Coronary artery (tissue), 2 donors: ENCODE data around the gene LARGE2.
A peak's percentile ranks its signal among the peaks of the same experiment; 100 is the strongest.

Experiments used
- DNase-seq: peaks from one replicate; pipeline ENCODE4 v3.0.0-alpha.2; 2017; ENCODE audit warnings: low spot score
- H3K27ac ChIP-seq, 2 donors: fragments of 200-600 bp; sonication (generic); one replicate each; pipeline ENCODE4 v1.5.1; 2016 to 2019
- H3K4me3 ChIP-seq: fragments of 200-600 bp; sonication (generic); 2 replicates; pipeline ENCODE4 v1.5.1; 2016; ENCODE audit warnings: mild to moderate bottlenecking, moderate library complexity
- TF ChIP-seq, protein P1 (sequence below): fragments of 200-600 bp; sonication (generic); IDR thresholded peaks from one replicate; pipeline ENCODE4 v1.5.1; 2019; ENCODE audit warnings: antibody characterized with exemption

The LARGE2 gene

DNA sequence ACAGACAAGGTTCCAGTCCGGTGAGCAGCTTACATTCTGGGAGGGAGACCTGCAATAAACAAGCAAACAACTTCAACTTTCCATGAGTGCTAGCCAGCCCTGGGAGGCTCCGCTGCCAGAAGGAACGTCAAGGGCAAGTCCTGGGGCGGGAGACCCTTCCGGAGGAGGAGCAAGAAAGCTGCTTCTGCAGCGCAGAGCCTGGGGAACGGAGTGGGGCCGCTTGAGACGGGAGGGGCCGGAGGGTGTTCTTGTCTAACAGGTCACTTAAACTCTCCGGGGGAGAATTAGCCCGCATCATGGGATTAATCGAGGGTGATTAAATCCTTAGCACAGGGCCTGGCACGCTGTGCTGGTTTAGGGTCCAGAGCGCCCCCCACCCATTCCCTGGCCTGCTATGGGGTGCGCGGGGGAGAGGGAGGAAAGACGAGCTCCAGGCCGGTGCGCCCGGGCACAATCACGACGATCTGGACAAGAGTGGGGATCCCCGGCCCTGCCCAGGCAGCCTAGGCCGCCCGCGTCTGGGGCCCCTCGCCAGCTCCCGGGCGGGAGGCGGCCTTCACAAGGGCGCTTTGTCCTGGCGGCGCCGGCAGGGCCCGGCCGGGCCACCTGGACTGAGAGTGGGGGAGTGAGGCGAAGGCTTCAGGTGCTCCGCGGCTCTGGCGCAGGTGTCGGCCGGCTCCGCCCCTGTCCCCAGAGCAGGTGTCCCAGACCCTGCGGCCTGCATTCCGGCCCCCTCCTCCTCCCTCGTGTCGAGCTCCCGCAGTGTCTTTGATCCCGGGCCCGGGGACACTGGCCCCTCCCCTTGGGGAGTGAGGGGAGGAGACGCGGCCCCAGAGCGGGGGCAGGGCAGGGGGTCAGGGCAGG is 663 bp upstream of the LARGE2 start:
- DNase-seq = peak; percentile 70
- Histone ChIP-seq H3K4me3 (peak overlapping the region; percentile 67), H3K27ac (no peak overlapping the region)
- TF ChIP-seq, protein P1, sequence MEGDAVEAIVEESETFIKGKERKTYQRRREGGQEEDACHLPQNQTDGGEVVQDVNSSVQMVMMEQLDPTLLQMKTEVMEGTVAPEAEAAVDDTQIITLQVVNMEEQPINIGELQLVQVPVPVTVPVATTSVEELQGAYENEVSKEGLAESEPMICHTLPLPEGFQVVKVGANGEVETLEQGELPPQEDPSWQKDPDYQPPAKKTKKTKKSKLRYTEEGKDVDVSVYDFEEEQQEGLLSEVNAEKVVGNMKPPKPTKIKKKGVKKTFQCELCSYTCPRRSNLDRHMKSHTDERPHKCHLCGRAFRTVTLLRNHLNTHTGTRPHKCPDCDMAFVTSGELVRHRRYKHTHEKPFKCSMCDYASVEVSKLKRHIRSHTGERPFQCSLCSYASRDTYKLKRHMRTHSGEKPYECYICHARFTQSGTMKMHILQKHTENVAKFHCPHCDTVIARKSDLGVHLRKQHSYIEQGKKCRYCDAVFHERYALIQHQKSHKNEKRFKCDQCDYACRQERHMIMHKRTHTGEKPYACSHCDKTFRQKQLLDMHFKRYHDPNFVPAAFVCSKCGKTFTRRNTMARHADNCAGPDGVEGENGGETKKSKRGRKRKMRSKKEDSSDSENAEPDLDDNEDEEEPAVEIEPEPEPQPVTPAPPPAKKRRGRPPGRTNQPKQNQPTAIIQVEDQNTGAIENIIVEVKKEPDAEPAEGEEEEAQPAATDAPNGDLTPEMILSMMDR = no peak

DNA sequence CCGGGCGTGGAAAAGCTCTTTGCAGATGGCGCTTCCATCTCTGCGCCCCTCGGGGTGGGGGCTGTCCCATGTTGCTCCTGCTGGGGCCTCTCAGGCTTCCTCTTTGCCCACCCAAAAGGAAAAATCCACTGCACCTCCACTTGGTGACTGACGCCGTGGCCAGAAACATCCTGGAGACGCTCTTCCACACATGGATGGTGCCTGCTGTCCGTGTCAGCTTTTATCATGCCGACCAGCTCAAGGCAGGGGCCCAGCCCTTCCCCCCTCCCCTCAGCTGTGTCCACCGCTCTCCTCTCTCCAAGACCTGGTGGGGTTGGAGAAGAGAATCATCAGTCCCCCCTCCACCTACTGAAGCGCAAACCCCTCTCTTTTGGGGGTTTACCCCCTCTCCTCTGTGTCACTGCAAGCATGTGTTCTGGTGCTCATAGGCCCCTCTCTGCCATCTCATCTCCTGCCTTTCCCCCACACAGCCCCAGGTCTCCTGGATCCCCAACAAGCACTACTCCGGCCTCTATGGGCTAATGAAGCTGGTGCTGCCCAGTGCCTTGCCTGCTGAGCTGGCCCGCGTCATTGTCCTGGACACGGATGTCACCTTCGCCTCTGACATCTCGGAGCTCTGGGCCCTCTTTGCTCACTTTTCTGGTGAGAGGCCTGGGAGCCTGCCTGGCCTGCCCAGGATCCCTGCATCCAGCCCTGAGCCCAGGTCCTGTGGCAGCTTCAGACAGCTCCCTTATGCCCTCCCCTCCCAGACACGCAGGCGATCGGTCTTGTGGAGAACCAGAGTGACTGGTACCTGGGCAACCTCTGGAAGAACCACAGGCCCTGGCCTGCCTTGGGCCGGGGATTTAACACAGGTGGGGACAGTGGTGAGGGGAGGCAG is 1.8 kb downstream of the LARGE2 start:
- TF ChIP-seq, protein P1 = no peak
- no peak overlapping the region for H3K27ac ChIP-seq
- DNase-seq = peak; percentile 65
- no peak overlapping the region for H3K4me3 ChIP-seq

DNA sequence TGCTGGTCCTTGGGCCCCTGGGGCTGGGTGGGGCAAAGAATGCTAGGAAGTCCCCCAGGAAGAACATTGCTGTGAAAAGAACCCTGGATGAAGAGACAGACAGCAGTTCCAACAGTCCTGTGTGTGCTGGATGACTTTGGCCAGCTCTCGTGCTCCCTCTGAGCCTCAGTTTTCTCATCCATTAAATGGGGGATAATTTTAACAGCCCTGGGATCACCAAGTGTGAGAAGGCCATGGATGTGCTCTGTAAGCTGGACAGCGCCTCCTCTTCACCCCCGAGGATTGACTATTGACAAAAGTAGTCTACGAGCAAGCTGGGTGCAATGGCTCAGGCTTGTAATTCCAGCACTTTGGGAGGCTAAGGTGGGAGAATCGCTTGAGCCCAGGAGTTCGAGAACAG is 2.5 kb downstream of the LARGE2 start:
- H3K27ac ChIP-seq = no peak overlapping the region
- H3K4me3 ChIP-seq = no peak overlapping the region
- DNase-seq = no peak
- TF ChIP-seq, protein P1 = no peak

DNA sequence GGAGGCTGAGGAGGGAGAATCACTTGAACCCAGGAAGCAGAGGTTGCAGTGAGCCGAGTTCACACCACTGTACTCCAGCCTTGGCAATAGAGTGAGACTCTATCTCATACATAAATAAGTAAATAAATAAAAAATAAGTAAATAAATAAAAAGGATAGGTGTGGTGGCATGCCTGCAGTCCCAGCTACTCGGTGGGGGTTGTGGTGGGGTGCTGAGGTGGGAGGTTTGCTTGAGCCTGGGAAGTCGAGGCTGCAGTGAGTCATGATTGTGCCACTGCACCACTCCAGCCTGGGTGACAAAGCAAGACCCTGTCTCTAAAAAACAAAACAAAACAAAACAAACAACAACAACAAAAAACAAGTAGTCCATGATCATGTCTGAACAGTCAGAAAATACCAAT is 3.1 kb downstream of the LARGE2 start:
- H3K27ac ChIP-seq = no peak overlapping the region
- DNase-seq = no peak
- H3K4me3 ChIP-seq = no peak overlapping the region
- TF ChIP-seq, protein P1 = no peak

DNA sequence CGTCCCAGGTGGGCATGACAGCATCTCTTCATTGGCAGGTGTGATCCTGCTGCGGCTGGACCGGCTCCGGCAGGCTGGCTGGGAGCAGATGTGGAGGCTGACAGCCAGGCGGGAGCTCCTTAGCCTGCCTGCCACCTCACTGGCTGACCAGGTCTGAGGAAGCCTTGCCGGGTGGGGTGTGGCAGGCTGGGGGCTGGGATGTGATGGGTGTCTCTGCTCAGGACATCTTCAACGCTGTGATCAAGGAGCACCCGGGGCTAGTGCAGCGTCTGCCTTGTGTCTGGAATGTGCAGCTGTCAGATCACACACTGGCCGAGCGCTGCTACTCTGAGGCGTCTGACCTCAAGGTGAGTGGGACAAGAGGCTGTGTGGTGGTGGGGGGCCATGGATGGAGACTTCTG is 3.5 kb downstream of the LARGE2 start:
- Histone ChIP-seq H3K27ac (no peak overlapping the region), H3K4me3 (no peak overlapping the region)
- TF ChIP-seq, protein P1 = no peak
- peak; percentile 71 for DNase-seq

DNA sequence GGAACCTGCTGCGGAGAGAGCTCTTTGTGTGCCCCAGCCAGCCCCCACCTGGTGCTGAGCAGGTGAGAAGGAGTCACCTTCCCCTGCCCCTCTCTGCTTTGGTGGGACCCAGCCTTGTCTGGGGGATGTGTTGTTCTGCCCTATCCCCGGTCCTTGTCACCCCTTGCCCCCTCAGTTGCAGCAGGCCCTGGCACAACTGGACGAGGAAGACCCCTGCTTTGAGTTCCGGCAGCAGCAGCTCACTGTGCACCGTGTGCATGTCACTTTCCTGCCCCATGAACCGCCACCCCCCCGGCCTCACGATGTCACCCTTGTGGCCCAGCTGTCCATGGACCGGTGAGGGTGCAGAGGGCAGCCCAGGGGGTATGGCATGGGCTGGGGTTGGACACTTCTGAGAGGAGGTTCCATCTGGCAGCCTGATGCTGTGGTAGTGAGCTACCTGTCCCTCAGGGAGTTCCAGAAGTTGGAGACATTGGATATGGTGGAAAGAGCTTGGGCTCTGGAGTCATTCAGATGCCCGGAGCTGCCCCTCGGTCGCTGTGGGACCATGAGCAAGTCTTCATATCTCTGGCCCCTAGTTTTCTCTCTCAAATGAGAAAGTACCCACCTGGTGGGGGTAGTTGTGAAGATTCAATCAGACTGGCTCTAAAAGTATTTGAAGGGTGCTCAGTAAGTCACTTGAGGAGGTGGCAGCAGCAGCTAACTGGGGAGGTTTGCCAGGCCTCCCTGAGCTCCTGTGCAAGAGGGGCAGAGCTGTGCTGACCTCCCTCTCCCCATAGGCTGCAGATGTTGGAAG is 4.3 kb downstream of the LARGE2 start:
- DNase-seq = no peak
- TF ChIP-seq, protein P1 = no peak
- Histone ChIP-seq H3K27ac (no peak overlapping the region), H3K4me3 (no peak overlapping the region)
